ENCODE results near the gene PI4KA.

DNA sequence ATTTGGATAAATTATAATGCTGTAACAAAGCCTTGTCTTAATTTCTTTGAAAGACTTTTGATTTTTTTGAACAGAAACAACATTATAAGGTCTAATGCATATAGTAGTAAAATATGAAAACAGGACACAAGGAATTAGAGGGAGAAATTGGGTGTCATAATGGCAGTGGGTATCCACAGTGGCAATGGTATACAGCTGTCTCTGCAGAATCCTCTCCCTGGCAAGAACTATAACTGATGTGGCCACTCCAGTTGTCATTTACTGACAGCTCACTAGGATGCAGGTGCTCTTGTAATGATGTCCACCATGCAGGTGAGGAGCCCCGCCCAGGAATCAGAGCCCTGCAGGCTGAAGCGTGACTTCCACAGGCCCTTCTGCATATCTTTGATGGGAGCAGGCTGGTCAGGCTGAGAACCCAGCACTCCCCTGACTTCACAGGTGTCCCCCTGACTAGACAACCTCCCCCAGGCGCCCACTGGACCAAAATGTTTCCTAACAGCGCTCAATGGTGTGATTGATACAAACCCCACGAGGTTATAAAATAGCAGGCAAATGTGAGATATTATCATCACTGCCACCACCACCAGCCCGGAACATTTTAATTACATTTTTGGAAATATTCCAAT is 117.5 kb downstream of the PI4KA start:
- TF ChIP-seq POLR2A (IDR thresholded peaks at IDR 0.05), result no peak
- TF ChIP-seq, protein P1, sequence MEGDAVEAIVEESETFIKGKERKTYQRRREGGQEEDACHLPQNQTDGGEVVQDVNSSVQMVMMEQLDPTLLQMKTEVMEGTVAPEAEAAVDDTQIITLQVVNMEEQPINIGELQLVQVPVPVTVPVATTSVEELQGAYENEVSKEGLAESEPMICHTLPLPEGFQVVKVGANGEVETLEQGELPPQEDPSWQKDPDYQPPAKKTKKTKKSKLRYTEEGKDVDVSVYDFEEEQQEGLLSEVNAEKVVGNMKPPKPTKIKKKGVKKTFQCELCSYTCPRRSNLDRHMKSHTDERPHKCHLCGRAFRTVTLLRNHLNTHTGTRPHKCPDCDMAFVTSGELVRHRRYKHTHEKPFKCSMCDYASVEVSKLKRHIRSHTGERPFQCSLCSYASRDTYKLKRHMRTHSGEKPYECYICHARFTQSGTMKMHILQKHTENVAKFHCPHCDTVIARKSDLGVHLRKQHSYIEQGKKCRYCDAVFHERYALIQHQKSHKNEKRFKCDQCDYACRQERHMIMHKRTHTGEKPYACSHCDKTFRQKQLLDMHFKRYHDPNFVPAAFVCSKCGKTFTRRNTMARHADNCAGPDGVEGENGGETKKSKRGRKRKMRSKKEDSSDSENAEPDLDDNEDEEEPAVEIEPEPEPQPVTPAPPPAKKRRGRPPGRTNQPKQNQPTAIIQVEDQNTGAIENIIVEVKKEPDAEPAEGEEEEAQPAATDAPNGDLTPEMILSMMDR (IDR thresholded peaks at IDR 0.05), result no peak
